ENCODE data around the gene IPCEF1.

DNA sequence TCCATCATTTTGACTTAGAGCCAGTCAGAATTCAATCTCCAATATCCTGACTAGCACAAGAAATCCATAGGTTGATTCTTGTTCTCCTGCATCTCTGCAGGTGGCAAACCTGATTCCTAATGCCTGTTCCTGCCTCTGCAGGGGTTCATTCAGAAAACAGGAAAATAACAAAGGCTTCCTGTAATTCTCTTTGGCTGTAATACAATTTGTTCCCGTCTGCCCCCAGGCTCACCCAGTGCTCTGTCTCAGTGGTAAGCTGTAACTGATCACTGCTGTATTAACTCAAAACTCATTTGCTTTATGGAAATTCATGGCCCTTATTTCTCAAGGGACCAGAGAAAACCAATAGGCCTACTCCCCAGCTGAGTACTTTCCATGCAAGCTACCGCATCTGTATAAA, 228.9 kb downstream of the IPCEF1 start:
- TF ChIP-seq, protein P1, sequence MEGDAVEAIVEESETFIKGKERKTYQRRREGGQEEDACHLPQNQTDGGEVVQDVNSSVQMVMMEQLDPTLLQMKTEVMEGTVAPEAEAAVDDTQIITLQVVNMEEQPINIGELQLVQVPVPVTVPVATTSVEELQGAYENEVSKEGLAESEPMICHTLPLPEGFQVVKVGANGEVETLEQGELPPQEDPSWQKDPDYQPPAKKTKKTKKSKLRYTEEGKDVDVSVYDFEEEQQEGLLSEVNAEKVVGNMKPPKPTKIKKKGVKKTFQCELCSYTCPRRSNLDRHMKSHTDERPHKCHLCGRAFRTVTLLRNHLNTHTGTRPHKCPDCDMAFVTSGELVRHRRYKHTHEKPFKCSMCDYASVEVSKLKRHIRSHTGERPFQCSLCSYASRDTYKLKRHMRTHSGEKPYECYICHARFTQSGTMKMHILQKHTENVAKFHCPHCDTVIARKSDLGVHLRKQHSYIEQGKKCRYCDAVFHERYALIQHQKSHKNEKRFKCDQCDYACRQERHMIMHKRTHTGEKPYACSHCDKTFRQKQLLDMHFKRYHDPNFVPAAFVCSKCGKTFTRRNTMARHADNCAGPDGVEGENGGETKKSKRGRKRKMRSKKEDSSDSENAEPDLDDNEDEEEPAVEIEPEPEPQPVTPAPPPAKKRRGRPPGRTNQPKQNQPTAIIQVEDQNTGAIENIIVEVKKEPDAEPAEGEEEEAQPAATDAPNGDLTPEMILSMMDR (conservative IDR thresholded peaks at IDR 0.05), result no peak
- no peak for TF ChIP-seq ZFX (IDR thresholded peaks at IDR 0.05)
